H1 (cell line): Measurements from ENCODE around the gene DUOX1. TPM values are rescaled to one million over a fixed set of nuclear protein-coding genes. Genes with fewer than 3 reads are reported as not detected.

ENCODE experiments used
- CTCF ChIA-PET: fragments of 300-600 bp; sonication (Branson Sonifier 250); formaldehyde crosslinking; loops from one replicate; lab custom pipeline; 2021; ENCODE audit not compliant: partially characterized antibody; lab: Charles Lee
- POLR2A ChIA-PET: fragments of 300-600 bp; sonication (Branson Sonifier 250); formaldehyde crosslinking; loops from one replicate; lab custom pipeline; 2021; ENCODE audit warnings: inconsistent platforms; ENCODE audit not compliant: partially characterized antibody; lab: Charles Lee
- DNase-seq, 2 experiments: peaks; one replicate each; pipeline versions ENCODE4 v3.0.0 to v3.0.0-alpha.2; 2010 to 2022; ENCODE audit warnings: low spot score in 2 of 2, low read depth in 1 of 2, mixed read lengths in 1 of 2
- FAIRE-seq: peaks from 2 replicates; lab custom pipeline; 2011; peaks lifted over from hg19 to GRCh38; lab: Jason Lieb, UNC
- H2AFZ ChIP-seq: 2 replicates; pipeline ENCODE4 v1.8.1; 2012; ENCODE audit warnings: low read length, inconsistent platforms
- H2AK5ac ChIP-seq: 2 replicates; pipeline ENCODE4 v1.6.1; 2013; ENCODE audit warnings: low read depth, low read length
- H2BK120ac ChIP-seq: replicated peaks from 2 replicates; pipeline ENCODE3; 2013; ENCODE audit warnings: low read depth, low read length, inconsistent platforms
- H2BK12ac ChIP-seq: 2 replicates; pipeline ENCODE4 v1.6.1; 2013; ENCODE audit warnings: low read depth, low read length
- H2BK15ac ChIP-seq: 2 replicates; pipeline ENCODE4 v1.6.1; 2013; ENCODE audit warnings: low read length
- H2BK20ac ChIP-seq: 2 replicates; pipeline ENCODE4 v1.6.1; 2013; ENCODE audit warnings: low read length
- H2BK5ac ChIP-seq: 2 replicates; pipeline ENCODE4 v1.6.1; 2013; ENCODE audit warnings: low read depth, low read length
- H3K14ac ChIP-seq: 2 replicates; pipeline ENCODE4 v1.6.1; 2013; ENCODE audit warnings: inconsistent platforms; ENCODE audit not compliant: insufficient read length
- H3K18ac ChIP-seq: 2 replicates; pipeline ENCODE4 v1.6.1; 2013; ENCODE audit warnings: low read length; ENCODE audit errors: extremely low read depth
- H3K23ac ChIP-seq: 2 replicates; pipeline ENCODE4 v1.6.1; 2013; ENCODE audit warnings: inconsistent platforms; ENCODE audit not compliant: insufficient read length
- H3K23me2 ChIP-seq: 2 replicates; pipeline ENCODE4 v1.6.1; 2013; ENCODE audit warnings: low read depth, low read length
- H3K27ac ChIP-seq: 2 replicates; pipeline ENCODE4 v1.6.1; 2011; ENCODE audit warnings: low read depth, low read length, inconsistent platforms
- H3K27me3 ChIP-seq, 4 experiments: replicated peaks in 1 of 4; 1 replicate in 1 of 4; 2 replicates in 3 of 4; pipeline versions ENCODE4 v1.6.1 to v1.8.1; 2011 to 2013; ENCODE audit warnings: low read length in 3 of 4, mild to moderate bottlenecking in 3 of 4, inconsistent platforms in 2 of 4, mixed read lengths in 2 of 4, moderate library complexity in 1 of 4; ENCODE audit not compliant: control insufficient read depth in 3 of 4, insufficient read depth in 3 of 4; ENCODE audit errors: extremely low read depth in 1 of 4
- H3K36me3 ChIP-seq, 4 experiments: 2 replicates each; pipeline versions ENCODE4 v1.6.1 to v1.8.1; 2011 to 2013; ENCODE audit warnings: mild to moderate bottlenecking in 4 of 4, low read length in 3 of 4, moderate library complexity in 2 of 4, control low read depth in 1 of 4, inconsistent platforms in 1 of 4; ENCODE audit not compliant: insufficient read depth in 4 of 4, control insufficient read depth in 2 of 4
- H3K4ac ChIP-seq: replicated peaks from 2 replicates; pipeline ENCODE3; 2013; ENCODE audit warnings: low read length, low read depth, mixed read lengths, inconsistent platforms; ENCODE audit not compliant: insufficient read length
- H3K4me1 ChIP-seq, 4 experiments: replicated peaks in 1 of 4; 1 replicate in 1 of 4; 2 replicates in 3 of 4; pipeline versions ENCODE4 v1.6.1 to v1.8.1; 2011 to 2013; ENCODE audit warnings: low read length in 3 of 4, inconsistent platforms in 2 of 4, mixed read lengths in 1 of 4; ENCODE audit not compliant: insufficient read depth in 4 of 4, control insufficient read depth in 3 of 4
- H3K4me2 ChIP-seq, 2 experiments: 2 replicates each; pipeline versions ENCODE4 v1.6.1 to v1.8.1; 2011 to 2013; ENCODE audit warnings: low read depth in 2 of 2, low read length in 2 of 2, control low read depth in 1 of 2, inconsistent platforms in 1 of 2, mild to moderate bottlenecking in 1 of 2; ENCODE audit not compliant: insufficient read depth in 1 of 2
- H3K4me3 ChIP-seq, 4 experiments: fragments of 200-600, 300-600 bp in 1 of 4; sonication (generic), shearing (Covaris generic), sonication (Bioruptor Twin) in 1 of 4; 2 replicates each; pipeline versions ENCODE4 v1.5.1 to v1.8.1; 2011 to 2016; ENCODE audit warnings: low read length in 4 of 4, low read depth in 3 of 4, control low read depth in 2 of 4, inconsistent platforms in 2 of 4, mild to moderate bottlenecking in 2 of 4, mixed read lengths in 1 of 4, moderate library complexity in 1 of 4; ENCODE audit not compliant: insufficient read depth in 2 of 4; ENCODE audit errors: extremely low read depth in 1 of 4
- H3K56ac ChIP-seq: replicated peaks from 2 replicates; pipeline ENCODE3; 2013; ENCODE audit warnings: low read depth, mild to moderate bottlenecking, mixed read lengths, low read length, inconsistent platforms; ENCODE audit not compliant: insufficient read length
- H3K79me1 ChIP-seq: 2 replicates; pipeline ENCODE4 v1.6.1; 2013; ENCODE audit warnings: low read depth, low read length, control low read depth
- H3K79me2 ChIP-seq, 2 experiments: 2 replicates each; pipeline versions ENCODE4 v1.6.1 to v1.8.1; 2012 to 2013; ENCODE audit warnings: low read length in 2 of 2, mild to moderate bottlenecking in 2 of 2, inconsistent platforms in 1 of 2; ENCODE audit not compliant: insufficient read depth in 2 of 2, control insufficient read depth in 1 of 2
- H3K9ac ChIP-seq, 4 experiments: replicated peaks in 1 of 4; 1 replicate in 1 of 4; 2 replicates in 3 of 4; pipeline versions ENCODE4 v1.6.1 to v1.8.1; 2011 to 2013; ENCODE audit warnings: low read depth in 3 of 4, low read length in 3 of 4, control low read depth in 2 of 4, mild to moderate bottlenecking in 2 of 4, moderate library complexity in 2 of 4, inconsistent platforms in 1 of 4; ENCODE audit errors: extremely low read depth in 1 of 4
- H3K9me3 ChIP-seq, 2 experiments: 2 replicates each; pipeline versions ENCODE4 v1.6.1 to v1.8.1; 2012 to 2013; ENCODE audit warnings: mild to moderate bottlenecking in 2 of 2, moderate library complexity in 2 of 2, control low read depth in 1 of 2, inconsistent platforms in 1 of 2, low read depth in 1 of 2, low read length in 1 of 2, mixed read lengths in 1 of 2; ENCODE audit not compliant: insufficient read depth in 2 of 2
- H4K20me1 ChIP-seq, 2 experiments: replicated peaks in 1 of 2; 2 replicates each; pipeline versions ENCODE3 to v1.8.1; 2011 to 2013; ENCODE audit warnings: inconsistent platforms in 2 of 2, low read length in 2 of 2, mild to moderate bottlenecking in 1 of 2; ENCODE audit not compliant: insufficient read depth in 2 of 2, control insufficient read depth in 1 of 2
- H4K5ac ChIP-seq: 2 replicates; pipeline ENCODE4 v1.6.1; 2013; ENCODE audit warnings: low read length, low read depth, mixed read lengths, inconsistent platforms; ENCODE audit not compliant: insufficient read length
- H4K8ac ChIP-seq: 2 replicates; pipeline ENCODE4 v1.8.0; 2013; ENCODE audit warnings: mild to moderate bottlenecking, moderate library complexity, low read length, inconsistent platforms; ENCODE audit not compliant: insufficient read depth; ENCODE audit errors: extremely low read depth
- H4K91ac ChIP-seq: replicated peaks from 2 replicates; pipeline ENCODE3; 2013; ENCODE audit warnings: low read length, mixed read lengths, inconsistent platforms; ENCODE audit not compliant: insufficient read length
- EGR1 ChIP-seq: IDR thresholded peaks from 2 replicates; pipeline ENCODE4 v1.6.1; 2011; ENCODE audit warnings: low read depth, low read length, borderline replicate concordance
- KDM4A ChIP-seq: IDR thresholded peaks from one replicate; pipeline ENCODE4 v1.7.1; 2012; ENCODE audit warnings: low read depth, mild to moderate bottlenecking, moderate library complexity, low read length, inconsistent platforms; ENCODE audit not compliant: severe bottlenecking
- RBBP5 ChIP-seq: IDR thresholded peaks from 2 replicates; pipeline ENCODE4 v1.7.1; 2012; ENCODE audit warnings: low read depth, mild to moderate bottlenecking, inconsistent platforms, low read length, moderate library complexity, borderline replicate concordance
- SP2 ChIP-seq: IDR thresholded peaks from 2 replicates; pipeline ENCODE4 v1.6.1; 2012; ENCODE audit warnings: mild to moderate bottlenecking, low read length, inconsistent platforms
- YY1 ChIP-seq: IDR thresholded peaks from 2 replicates; pipeline ENCODE4 v1.6.1; 2011; ENCODE audit warnings: low read depth, mild to moderate bottlenecking, low read length
- ZNF274 ChIP-seq: IDR thresholded peaks from 2 replicates; pipeline ENCODE4 v1.7.0; 2012; ENCODE audit warnings: low read length, borderline replicate concordance; ENCODE audit errors: extremely low read depth
- WGBS, 2 experiments: shearing (Covaris generic) in 1 of 2; methylation state at CpG; one replicate each; pipeline versions ENCODE4 v1.1.6 to v1.1.7; 2013 to 2015; ENCODE audit warnings: low lambda C conversion rate in 2 of 2, mixed read lengths in 2 of 2, inconsistent platforms in 1 of 2, low coverage in 1 of 2, missing lambda C conversion rate in 1 of 2; ENCODE audit not compliant: insufficient replicate concordance in 2 of 2, insufficient coverage in 1 of 2, insufficient read length in 1 of 2; ENCODE audit errors: extremely low coverage in 1 of 2, missing lambda C conversion rate in 1 of 2; 5-methylcytosine and 5-hydroxymethylcytosine counted together
- polyA plus RNA-seq, 7 experiments: library from polyadenylated mRNA; depleted of rRNA in 3 of 7; stranded (reverse) in 5 of 7; unstranded in 2 of 7; fragments of >200 nt in 5 of 7; fragments of 200-250 nt in 2 of 7; gene quantifications; 1 replicate in 5 of 7; 2 replicates in 1 of 7; 4 replicates in 1 of 7; pipeline versions ENCODE4 v1.2.1 to v1.2.3, GENCODE V29; 2011 to 2013; ENCODE audit warnings: missing spikeins in 2 of 7, mixed read lengths in 2 of 7
- total RNA-seq: library from RNA; stranded (reverse); fragmentation: NEBNext Ultra II Directional; extraction: Animal tissue kit (Norgen Biotek cat#: 25700); gene quantifications from 2 replicates; pipeline ENCODE4 v1.2.1, GENCODE V29; 2021
- TF ChIP-seq, protein P1 (sequence below): IDR thresholded peaks from 2 replicates; pipeline ENCODE4 v1.6.1; 2012; ENCODE audit warnings: inconsistent platforms
- TF ChIP-seq, protein P2 (sequence below): IDR thresholded peaks from 2 replicates; pipeline ENCODE4 v1.6.1; 2012; ENCODE audit warnings: inconsistent platforms

Gene DUOX1
- total and polyA plus RNA-seq, 2 of the 8 experiments (the other 6 are each of a cell fraction or from before 2014, with no cell fraction given), result 0.84 to 1.4 TPM

DNA sequence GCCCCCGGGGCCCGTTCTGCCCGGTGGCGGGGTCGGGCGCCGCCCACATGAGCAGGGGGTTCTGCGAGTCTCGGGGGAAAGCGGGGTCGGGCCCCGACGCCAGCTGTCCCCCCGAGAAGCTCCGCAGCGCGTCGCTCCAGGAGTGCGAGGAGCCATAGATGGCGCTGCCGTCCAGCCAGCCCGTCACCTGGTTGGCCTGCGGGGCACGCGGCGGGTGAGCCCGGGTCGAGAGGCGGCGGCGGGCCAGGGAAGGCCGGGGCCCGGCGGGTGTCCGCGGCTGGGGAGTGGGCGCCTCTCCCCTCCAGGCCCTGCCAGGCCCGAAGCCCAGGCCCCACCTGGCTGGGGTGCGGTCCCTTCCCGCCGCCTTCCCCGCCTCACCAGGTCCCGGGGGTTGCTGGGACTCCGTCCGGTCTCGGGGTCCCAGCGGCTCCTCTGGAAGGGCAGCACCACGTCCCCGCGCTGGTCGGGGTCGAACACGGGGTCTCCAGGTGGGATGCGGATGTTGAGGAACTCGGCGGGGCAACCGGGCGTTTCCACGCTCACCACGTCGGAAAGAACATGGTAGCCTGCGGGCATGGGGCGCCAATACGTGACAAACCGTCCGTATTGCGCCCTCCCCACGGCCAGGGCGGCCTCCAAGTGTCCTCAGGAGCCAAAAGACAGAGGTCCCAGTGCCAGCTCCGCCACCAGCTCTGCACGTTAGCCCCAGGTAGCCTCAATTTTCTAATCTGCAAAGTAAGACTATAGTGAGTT, 18.2 kb upstream of the DUOX1 start:
- ChIA-PET POLR2A (no interaction called here), CTCF (interaction anchor here (0.9 to 5.5 kb wide), 5 partner anchors 13 to 75 kb away, joined by 3 to 45 read pairs (median 7); partner anchors contain the start of genes DUOX1 and DUOXA1)
- TF ChIP-seq RBBP5, result no peak
- no peak for TF ChIP-seq SP2
- TF ChIP-seq YY1, result no peak
- TF ChIP-seq, protein P1, sequence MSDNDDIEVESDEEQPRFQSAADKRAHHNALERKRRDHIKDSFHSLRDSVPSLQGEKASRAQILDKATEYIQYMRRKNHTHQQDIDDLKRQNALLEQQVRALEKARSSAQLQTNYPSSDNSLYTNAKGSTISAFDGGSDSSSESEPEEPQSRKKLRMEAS, result peak; percentile 53; the same call in 1 of the 2 replicates
- no peak for TF ChIP-seq EGR1
- no peak for TF ChIP-seq ZNF274
- peak; percentile 51 for TF ChIP-seq KDM4A
- TF ChIP-seq, protein P2, sequence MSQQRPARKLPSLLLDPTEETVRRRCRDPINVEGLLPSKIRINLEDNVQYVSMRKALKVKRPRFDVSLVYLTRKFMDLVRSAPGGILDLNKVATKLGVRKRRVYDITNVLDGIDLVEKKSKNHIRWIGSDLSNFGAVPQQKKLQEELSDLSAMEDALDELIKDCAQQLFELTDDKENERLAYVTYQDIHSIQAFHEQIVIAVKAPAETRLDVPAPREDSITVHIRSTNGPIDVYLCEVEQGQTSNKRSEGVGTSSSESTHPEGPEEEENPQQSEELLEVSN, result peak; percentile 50
- no peaks in the 10 kb centered on the region; a peak in 1 of 4 replicates for H3K9me3 ChIP-seq
- H2BK5ac ChIP-seq, result no peak overlapping the region
- no peak overlapping the region for H3K4ac ChIP-seq
- peaks cover 0 to 3% (median 0%) of the 10 kb centered on the region in 4 experiments; a peak in 1 of 8 replicates for H3K36me3 ChIP-seq
- H3K79me2 ChIP-seq, result no peaks in the 10 kb centered on the region
- DNase-seq (peak in 1 of 2 experiments; percentile 63), FAIRE-seq (no peak)
- H4K5ac ChIP-seq, result no peak overlapping the region
- no peak overlapping the region for H2BK120ac ChIP-seq
- H3K18ac ChIP-seq, result no peak overlapping the region
- peak overlapping the region in 2 of 4 experiments; percentile 4 to 57; a peak in 4 of 8 replicates for H3K4me3 ChIP-seq
- no peak overlapping the region for H2AFZ ChIP-seq
- 4% methylated on average over 41 of the region's 71 CpGs; no CpG with 5 or more reads in 1 of the 2 experiments for WGBS, 2 experiments
- H3K4me1 ChIP-seq, result peaks cover 0 to 25% (median 20%) of the 10 kb centered on the region in 4 experiments; a peak in 6 of 7 replicates
- no peak overlapping the region for H3K9ac ChIP-seq
- peaks cover 19 to 41% of the 10 kb centered on the region in 2 experiments for H4K20me1 ChIP-seq
- no peak overlapping the region for H4K91ac ChIP-seq
- no peak overlapping the region for H2BK15ac ChIP-seq
- H2BK12ac ChIP-seq, result no peak overlapping the region
- no peak overlapping the region for H3K56ac ChIP-seq
- H2AK5ac ChIP-seq, result no peak overlapping the region
- H3K4me2 ChIP-seq, result peak overlapping the region; percentile 84 to 85
- H3K79me1 ChIP-seq, result no peaks in the 10 kb centered on the region
- H3K27me3 ChIP-seq, result peaks cover 70 to 80% (median 75%) of the 10 kb centered on the region in 4 experiments
- H3K14ac ChIP-seq, result no peak overlapping the region
- peaks cover 6% of the 10 kb centered on the region; the same call in 1 of the 2 replicates for H3K23me2 ChIP-seq
- no peak overlapping the region for H3K27ac ChIP-seq
- H3K23ac ChIP-seq, result no peak overlapping the region
- no peak overlapping the region for H2BK20ac ChIP-seq
- H4K8ac ChIP-seq, result no peak overlapping the region
